GM19328 (cell line): ENCODE data around the gene TSPAN14.
A peak's percentile ranks its signal among the peaks of the same experiment; 100 is the strongest.
"Not testable (repeated sequence)": the region's sequence is repeated elsewhere in the genome, so short reads cannot be mapped to it uniquely, and the experiment has no call there.

ENCODE experiments used
- ATAC-seq: cut with Tn5 transposase; IDR thresholded peaks from one replicate; pipeline ENCODE4 v1.9.1; 2021; ENCODE audit warnings: mild to moderate bottlenecking, moderate library complexity; ENCODE audit not compliant: unreplicated experiment

The TSPAN14 gene

GRCh38 chr10:80539421-80540031, 85.4 kb downstream of the TSPAN14 start:
- no peak for ATAC-seq

- no peak for ATAC-seq
These were observed 86.0 kb downstream of the TSPAN14 start for GRCh38 chr10:80540136-80540535.

GRCh38 chr10:80540618-80540980, 86.5 kb downstream of the TSPAN14 start:
- no peak for ATAC-seq

DNA sequence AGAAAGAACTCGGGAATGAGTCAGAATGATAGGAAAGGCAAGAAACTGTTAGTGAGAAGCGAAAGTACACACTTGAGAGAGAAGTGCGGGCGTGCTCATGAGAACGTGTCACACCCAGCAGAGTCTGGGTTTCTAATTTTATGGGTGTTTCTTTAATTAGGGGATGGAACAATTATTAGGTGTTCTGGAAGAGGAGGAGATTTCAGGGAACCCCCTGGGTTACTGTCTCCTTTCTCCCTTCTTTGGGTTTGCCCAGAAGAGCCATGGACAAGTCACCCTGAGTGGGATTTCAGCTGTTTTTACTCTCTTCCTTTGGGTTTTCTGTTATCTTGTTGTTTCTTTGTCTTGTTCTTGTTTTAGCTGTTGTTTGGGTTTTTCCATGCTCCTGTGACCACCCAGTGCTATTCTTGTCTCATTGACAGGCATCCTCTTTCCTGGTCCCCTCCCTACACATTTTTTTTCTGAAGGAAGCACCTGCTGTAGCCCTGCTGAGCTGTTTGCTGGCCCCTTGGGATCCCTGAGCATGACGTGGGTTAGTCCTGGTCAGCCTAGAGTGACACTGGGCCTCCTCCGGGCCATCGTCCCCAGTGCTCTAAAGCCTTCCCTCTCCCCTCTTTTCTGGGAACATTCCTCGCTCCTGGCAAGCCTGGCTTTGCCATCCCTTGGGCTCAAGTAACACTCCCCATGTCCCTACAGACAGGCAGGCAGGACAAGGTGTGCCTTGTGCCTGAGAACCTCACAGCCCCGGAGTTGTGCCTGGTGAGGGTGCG, 87.1 kb downstream of the TSPAN14 start:
- peak; percentile 64 for ATAC-seq

DNA sequence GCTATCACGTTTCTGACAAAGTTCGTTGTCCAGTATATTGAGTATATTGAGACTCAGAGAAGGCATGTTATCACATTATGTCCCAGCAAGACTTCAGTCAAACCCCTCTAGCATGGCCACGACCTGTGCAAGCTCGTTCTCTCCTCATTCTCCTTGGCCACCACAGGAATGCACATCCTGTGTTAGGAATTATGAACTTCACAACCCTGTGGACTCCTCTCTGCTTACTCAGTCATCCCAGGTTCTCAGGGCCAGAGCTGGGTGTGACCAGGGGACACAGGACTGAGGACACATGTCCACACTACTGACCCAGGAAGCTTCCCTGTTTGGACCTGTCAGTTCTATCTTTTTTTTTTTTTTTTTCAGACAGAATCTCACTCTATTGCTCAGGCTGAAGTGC, 87.9 kb downstream of the TSPAN14 start:
- no peak for ATAC-seq

- ATAC-seq = no peak
These were observed 88.7 kb downstream of the TSPAN14 start for GRCh38 chr10:80542652-80543318.

GRCh38 chr10:80543319-80543672, 89.2 kb downstream of the TSPAN14 start:
- not testable (repeated sequence) for ATAC-seq

DNA sequence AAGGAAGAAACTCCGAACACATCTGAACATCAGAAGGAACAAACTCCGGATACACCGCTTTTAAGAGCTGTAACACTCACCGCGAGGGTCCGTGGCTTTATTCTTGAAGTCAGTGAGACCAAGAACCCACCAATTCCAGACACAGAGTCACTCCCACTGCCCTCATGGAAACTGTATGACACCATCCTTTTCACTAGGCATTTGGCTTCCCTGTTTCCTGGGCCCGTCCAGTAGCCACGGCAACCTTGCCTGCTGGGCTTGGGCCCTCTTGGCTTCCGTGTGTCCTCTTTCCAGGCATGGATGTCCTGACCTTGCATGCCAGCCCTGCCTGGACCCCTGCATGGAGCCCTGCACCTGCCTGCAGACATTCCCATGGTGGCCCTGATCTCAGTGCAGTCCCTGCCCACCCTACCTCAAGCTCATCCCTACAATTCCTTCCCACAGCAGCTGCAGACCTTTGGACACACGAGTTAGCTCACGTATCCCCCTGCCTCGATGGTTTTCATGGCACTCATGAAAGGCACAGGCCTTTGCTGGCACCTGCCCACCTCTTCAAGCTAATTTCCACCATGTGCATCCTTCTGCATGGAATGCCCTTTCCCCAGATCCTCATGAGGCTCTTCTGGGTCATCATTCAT, 90.3 kb downstream of the TSPAN14 start:
- no peak for ATAC-seq

DNA sequence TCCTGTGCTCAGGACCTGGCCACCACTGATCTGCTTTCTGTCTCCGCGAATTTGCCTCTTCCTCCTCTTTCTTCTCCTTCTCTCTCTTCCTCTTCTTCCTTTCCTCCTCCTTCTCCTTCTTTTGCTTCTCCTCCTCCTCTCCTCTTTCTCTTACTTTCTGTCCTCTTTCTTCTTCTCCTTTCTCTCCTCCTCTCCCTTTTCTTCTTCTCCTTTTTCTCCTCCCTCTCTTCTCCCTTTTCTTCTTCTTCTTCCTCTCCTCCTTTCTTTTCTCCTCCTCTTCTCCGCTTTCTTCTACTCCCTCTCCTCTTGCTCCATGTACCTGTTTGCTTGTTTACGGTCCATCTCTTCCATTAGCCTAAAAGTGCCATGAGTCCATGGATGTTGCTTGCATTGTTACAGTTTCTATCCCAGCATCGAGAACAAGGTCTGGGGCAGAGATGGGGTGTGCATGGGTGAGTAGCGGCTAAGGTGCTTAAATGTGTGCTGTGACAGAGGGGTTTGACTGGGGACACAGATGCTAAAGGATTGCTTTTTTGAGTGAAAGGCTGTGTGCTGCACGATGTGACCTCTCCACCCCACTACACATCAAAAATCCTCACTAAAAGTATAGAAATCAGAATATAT, 91.3 kb downstream of the TSPAN14 start:
- no peak for ATAC-seq

DNA sequence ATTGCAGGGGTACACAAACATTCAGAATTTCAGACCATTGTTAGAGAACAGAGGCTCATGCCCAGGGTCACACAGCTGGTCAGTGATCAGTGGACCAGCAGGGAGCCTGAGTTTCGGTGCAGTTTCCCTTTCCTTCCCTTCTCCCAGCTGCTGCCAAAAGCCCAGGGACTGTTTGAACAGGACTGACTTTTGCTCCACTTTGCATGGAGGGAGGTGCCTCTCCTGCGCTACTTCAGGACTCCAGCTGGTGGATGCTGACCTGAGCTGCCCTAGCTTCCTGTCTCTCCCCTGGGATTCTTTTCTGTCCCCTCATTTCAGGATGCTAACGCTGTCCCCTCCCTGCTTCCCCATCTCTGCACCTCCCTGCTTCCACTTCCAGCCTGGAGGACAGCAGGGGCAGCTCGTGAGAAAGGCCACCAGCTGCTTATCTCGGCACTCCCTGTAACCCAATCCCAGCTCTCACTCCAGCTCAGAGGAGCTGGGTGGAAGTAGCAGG, 98.1 kb downstream of the TSPAN14 start:
- no peak for ATAC-seq

- ATAC-seq = no peak
These were observed 99.3 kb downstream of the TSPAN14 start for GRCh38 chr10:80553436-80553835.

DNA sequence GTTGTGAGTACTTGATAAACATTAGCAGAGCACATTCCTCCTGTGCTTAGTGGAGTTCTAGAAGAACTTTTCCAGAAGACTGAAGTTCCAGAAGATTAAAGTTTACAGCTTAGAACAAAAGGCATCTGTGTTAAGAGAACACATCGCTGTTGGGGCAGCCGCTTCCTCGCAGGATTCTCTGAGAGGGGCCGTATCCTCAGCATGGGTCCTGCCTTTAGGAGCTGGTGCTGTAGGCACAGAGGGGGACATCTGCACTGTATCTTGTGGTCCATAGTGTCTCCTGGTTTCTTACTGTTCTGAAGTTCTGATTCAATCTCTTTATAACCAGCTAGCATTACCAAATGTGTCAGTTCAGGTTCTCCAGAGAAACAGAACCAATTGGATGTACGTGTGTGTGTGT, 99.9 kb downstream of the TSPAN14 start:
- no peak for ATAC-seq

DNA sequence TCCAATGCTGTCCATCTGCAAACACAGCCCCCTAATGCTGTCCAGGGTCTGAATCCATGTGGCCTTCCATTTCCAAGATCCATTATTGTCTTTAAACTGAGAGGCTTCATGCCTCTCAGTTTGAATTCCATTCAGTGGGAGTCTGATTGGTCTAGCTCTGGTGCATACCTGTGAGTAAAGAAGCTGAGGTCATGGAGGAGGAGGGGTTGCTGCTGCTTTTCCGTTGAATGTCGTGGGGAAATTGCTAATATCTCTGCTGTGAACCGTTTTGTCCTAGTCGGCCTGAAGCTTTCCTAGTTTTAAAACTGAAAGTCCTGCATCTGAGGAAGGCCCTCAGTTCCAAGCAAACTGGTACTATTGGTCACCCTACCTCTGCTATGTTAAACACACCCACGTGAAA, 101.3 kb downstream of the TSPAN14 start:
- no peak for ATAC-seq

DNA sequence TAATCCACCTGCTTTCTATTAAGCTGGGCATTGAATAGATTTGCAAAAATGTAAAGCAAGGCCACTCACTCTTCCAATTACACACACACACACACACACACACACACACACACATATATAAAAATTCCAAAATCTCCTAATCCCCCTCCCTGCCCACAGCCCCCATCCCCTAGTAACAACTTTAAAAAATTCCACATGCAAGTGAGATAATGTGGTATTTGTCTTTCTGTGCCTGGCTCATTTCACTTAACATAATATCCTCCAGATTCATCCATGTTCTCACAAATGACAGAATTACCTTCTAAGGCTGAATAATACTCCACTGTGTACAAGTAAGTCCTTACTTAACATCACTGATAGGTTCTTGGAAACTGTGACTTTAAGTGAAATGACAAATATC, 107.8 kb downstream of the TSPAN14 start:
- no peak for ATAC-seq

GRCh38 chr10:80567292-80567691, 113.2 kb downstream of the TSPAN14 start:
- no peak for ATAC-seq

DNA sequence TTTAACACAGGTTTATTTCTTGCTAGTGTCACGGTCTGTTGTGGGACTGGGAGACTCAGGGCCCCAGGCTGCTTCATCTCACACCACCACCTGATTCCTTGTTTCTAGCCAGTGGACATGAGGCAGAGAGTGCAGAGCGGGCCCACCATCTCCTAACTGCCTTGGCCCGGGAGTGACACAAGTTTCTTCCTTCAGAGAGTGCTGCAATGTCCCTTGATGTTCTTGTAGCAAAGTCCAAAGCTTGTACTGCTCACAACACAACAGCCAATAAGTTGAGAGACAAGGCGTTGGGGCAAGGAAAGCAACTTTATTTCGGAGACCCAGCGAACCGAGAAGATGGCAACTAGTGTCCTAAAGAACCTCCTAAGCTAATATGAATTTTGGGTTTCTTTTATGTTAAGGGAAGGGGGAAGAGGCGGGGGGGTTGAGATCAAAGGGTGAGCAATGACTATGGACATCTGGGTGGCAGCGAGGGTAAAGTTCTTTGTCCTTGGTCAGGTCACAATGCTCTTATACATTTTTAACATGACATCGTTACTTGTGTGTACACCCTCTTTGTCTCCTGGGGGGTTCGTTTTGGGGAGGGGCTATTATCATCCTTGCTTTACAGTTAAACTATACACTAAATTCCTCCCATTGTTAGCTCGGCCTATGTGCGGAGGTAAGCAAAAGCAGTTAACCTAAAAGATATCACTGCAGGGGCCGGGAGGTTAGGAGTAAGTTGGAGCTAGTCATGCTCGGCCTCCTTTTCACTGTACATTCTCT, 115.2 kb downstream of the TSPAN14 start:
- ATAC-seq = no peak

DNA sequence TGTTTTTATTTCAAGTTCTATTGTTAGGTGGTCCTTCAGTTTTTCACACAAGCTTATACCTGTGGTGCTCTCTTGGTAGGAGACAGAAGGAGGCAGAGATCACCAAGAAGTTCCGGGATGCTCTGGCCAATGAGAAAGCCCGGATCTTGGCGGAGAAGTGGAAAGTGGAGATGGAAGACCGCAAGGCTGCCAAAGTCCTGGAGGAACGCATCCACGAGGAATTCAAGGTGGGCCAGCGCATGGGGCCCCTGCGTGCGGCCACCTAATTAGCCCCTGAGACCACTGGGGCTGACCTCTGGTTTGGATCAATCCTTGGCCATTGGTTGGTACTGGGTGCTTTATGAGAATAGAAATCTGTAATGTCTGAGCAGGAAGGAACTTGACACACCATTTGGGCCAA, 117.2 kb downstream of the TSPAN14 start:
- ATAC-seq = no peak

DNA sequence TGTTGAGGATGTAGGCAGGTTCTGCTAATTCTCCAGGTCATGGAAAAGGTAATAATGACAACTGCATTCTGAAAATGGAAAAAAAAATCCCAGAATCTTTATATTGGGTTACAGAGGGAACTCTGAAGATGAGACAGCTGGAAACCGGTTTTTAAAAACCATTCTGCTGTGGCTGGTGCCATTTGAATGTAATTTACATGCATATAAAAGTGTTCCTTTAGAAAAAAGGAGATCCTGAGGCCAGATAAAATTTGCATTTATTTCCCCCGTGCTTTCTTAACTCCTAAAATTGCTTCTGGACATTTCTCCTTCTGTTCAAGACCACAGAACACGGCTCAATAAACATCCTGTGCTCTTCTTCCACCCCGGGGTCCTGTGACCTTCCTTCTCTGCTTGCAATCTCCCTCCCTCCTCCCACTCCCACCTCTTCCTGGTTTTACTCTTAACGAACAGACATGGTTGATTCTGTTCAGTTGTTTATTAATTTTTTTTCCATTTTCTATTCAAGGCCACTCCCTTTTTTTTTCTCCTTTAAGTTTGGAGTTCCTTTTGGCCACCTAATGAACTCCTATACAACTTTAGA, 125.2 kb downstream of the TSPAN14 start:
- no peak for ATAC-seq

- no peak for ATAC-seq
These were observed 125.9 kb downstream of the TSPAN14 start for GRCh38 chr10:80579849-80580637.
